SK-N-SH (cell line): ENCODE measurements around the gene BRAF.

ENCODE experiments used
- CHD2 ChIP-seq: fragments of 150-350 bp; IDR thresholded peaks from 2 replicates; pipeline ENCODE4 v1.6.1; 2018; ENCODE audit warnings: low read length; ENCODE audit not compliant: partially characterized antibody
- CTCF ChIP-seq: fragments of 200-600 bp; sonication (generic); IDR thresholded peaks from 2 replicates; pipeline ENCODE4 v1.6.1; 2017; ENCODE audit warnings: antibody characterized with exemption, mild to moderate bottlenecking, moderate library complexity
- FOSL2 ChIP-seq: IDR thresholded peaks from 2 replicates; pipeline ENCODE4 v1.4.0; 2012; ENCODE audit warnings: low read depth, mild to moderate bottlenecking, moderate library complexity, borderline replicate concordance
- SMC3 ChIP-seq: IDR thresholded peaks from 2 replicates; pipeline ENCODE4 v1.6.1; 2012; ENCODE audit warnings: low read depth, low read length, improper control_type of control experiment

- TF ChIP-seq CTCF (no peak), SMC3 (no peak), CHD2 (no peak), FOSL2 (no peak)
These were observed 240.4 kb downstream of the BRAF start for GRCh38 chr7:140684066-140684950.
